PC-3 (cell line): ENCODE measurements around the gene ESR1. TPM values are rescaled to one million over a fixed set of nuclear protein-coding genes. Genes with fewer than 3 reads are reported as not detected.

Source experiments
- ATAC-seq: fragments of 200-7000 bp; cut with Tn5 transposase; 2 replicates; pipeline ENCODE4 v1.9.1; 2020; ENCODE audit warnings: mild to moderate bottlenecking, moderate library complexity
- BruUV-seq: library from RNA; stranded (reverse); fragments of 400-500 nt; replicated peaks from 2 replicates; lab custom pipeline; 2021; lab: Mats Ljungman, UMichigan
- CTCF ChIA-PET: fragments of 300-600 bp; sonication (Branson Sonifier 250); formaldehyde crosslinking; loops from one replicate; lab custom pipeline; 2022; ENCODE audit warnings: antibody characterized with exemption; lab: Charles Lee
- POLR2A ChIA-PET: fragments of 300-600 bp; sonication (Branson Sonifier 250); formaldehyde crosslinking; loops from one replicate; lab custom pipeline; 2022; ENCODE audit warnings: antibody characterized with exemption; ENCODE audit not compliant: unreplicated experiment; lab: Charles Lee
- DNase-seq: peaks from one replicate; pipeline ENCODE4 v3.0.0-alpha.2; 2015
- H2AFZ ChIP-seq: fragments of 300-600 bp; sonication (generic); 2 replicates; pipeline ENCODE4 v1.6.0; 2016; ENCODE audit warnings: antibody characterized with exemption, low read length
- H3F3A ChIP-seq: fragments of 300-600 bp; sonication (generic); one replicate; pipeline ENCODE4 v1.6.0; 2017; ENCODE audit warnings: antibody characterized with exemption, low read length, control low read depth, mild to moderate bottlenecking; ENCODE audit not compliant: unreplicated experiment
- H3K27ac ChIP-seq: fragments of 300-600 bp; sonication (generic); 2 replicates; pipeline ENCODE4 v1.5.1; 2016; ENCODE audit warnings: mild to moderate bottlenecking, low read length
- H3K27me3 ChIP-seq: fragments of 300-600 bp; sonication (generic); 2 replicates; pipeline ENCODE4 v1.6.1; 2016; ENCODE audit warnings: low read length, mixed read lengths
- H3K36me3 ChIP-seq: fragments of 300-600 bp; sonication (generic); 2 replicates; pipeline ENCODE4 v1.6.1; 2016; ENCODE audit warnings: low read depth, mixed run types, low read length, mixed read lengths
- H3K4me1 ChIP-seq: fragments of 300-600 bp; sonication (generic); 2 replicates; pipeline ENCODE4 v1.5.1; 2016; ENCODE audit warnings: low read length; ENCODE audit not compliant: insufficient read depth
- H3K4me2 ChIP-seq: fragments of 300-600 bp; sonication (generic); 2 replicates; pipeline ENCODE4 v1.6.0; 2016; ENCODE audit warnings: low read length
- H3K4me3 ChIP-seq: fragments of 300-600 bp; sonication (generic); 2 replicates; pipeline ENCODE4 v1.5.1; 2016; ENCODE audit warnings: mild to moderate bottlenecking, low read length, mixed read lengths
- H3K79me2 ChIP-seq: fragments of 300-600 bp; sonication (generic); 2 replicates; pipeline ENCODE4 v1.6.1; 2017; ENCODE audit warnings: low read length, mixed read lengths
- H3K9ac ChIP-seq: fragments of 300-600 bp; sonication (generic); 2 replicates; pipeline ENCODE4 v1.6.0; 2016; ENCODE audit warnings: mild to moderate bottlenecking, low read length
- H3K9me2 ChIP-seq: fragments of 300-600 bp; sonication (generic); replicated peaks from 2 replicates; pipeline ENCODE4 v1.6.1; 2016; ENCODE audit warnings: mixed run types, low read length, mixed read lengths
- H3K9me3 ChIP-seq: fragments of 300-600 bp; sonication (generic); 2 replicates; pipeline ENCODE4 v1.6.1; 2016; ENCODE audit warnings: low read length, mixed read lengths
- H4K20me1 ChIP-seq: fragments of 300-600 bp; sonication (generic); 2 replicates; pipeline ENCODE4 v1.6.1; 2016; ENCODE audit warnings: low read length, mixed read lengths
- CTCF ChIP-seq: fragments of 300-600 bp; sonication (generic); conservative IDR thresholded peaks from 2 replicates; pipeline ENCODE4 v1.5.1; 2017; ENCODE audit warnings: antibody characterized with exemption, low read depth, mild to moderate bottlenecking, low read length
- EZH2 ChIP-seq: fragments of 300-600 bp; sonication (generic); IDR thresholded peaks from one replicate; pipeline ENCODE4 v1.6.1; 2017; ENCODE audit warnings: antibody characterized with exemption, mild to moderate bottlenecking, low read length; ENCODE audit not compliant: unreplicated experiment
- EZH2phosphoT487 ChIP-seq: fragments of 300-600 bp; sonication (generic); IDR thresholded peaks from 2 replicates; pipeline ENCODE4 v1.6.1; 2018; ENCODE audit warnings: mild to moderate bottlenecking, antibody characterized with exemption, low read length, borderline replicate concordance
- intact Hi-C: fragments of 100-400 bp; cut with micrococcal nuclease; formaldehyde crosslinking; loops from 2 replicates; pipeline ENCODE4 v1.9.0; 2023
- total RNA-seq: library from RNA; depleted of rRNA; stranded (reverse); fragments of >200 nt; gene quantifications from 2 replicates; pipeline ENCODE4 v1.2.3, GENCODE V29; 2014

Gene ESR1
- total RNA-seq, 1 experiment from 2014 or later: 5.9 TPM

DNA sequence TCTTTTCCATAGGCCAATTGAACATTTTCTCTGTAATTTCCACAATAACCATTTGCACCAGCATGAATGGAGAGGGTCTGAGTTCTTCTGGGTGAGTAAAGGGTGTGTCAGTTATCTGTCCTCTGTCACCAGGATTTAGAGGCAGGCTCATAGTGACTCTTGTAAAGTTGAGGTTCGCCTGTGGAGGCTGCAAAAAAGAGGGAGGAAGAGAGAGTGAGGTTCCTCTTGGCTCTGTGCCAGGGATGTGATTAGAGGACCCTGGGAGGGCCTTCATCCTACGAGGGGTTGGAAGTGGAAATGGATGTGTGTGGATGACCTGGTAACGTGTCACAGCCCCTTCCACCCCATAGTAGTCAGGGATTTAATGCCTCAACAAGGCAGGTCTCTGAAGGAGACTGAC is 242.0 kb downstream of the ESR1 start:
- Histone ChIP-seq H3K4me3 (no peak overlapping the region), H2AFZ (no peak overlapping the region), H3K36me3 (no peaks in the 10 kb centered on the region), H3K4me1 (peaks cover 14% of the 10 kb centered on the region), H3K27me3 (no peaks in the 10 kb centered on the region), H4K20me1 (no peaks in the 10 kb centered on the region), H3K79me2 (no peaks in the 10 kb centered on the region), H3K9me2 (no peaks in the 10 kb centered on the region), H3K27ac (no peak overlapping the region), H3K4me2 (no peak overlapping the region), H3K9ac (no peak overlapping the region), H3K9me3 (no peaks in the 10 kb centered on the region), H3F3A (no peaks in the 10 kb centered on the region)
- no TSS peak for BruUV-seq
- intact Hi-C loops: no loop called here
- POLR2A ChIA-PET: no interaction called here
- CTCF ChIA-PET: no interaction called here
- TF ChIP-seq EZH2 (no peak), EZH2phosphoT487 (no peak), CTCF (no peak)
- ATAC-seq: no peak
- DNase-seq: no peak

DNA sequence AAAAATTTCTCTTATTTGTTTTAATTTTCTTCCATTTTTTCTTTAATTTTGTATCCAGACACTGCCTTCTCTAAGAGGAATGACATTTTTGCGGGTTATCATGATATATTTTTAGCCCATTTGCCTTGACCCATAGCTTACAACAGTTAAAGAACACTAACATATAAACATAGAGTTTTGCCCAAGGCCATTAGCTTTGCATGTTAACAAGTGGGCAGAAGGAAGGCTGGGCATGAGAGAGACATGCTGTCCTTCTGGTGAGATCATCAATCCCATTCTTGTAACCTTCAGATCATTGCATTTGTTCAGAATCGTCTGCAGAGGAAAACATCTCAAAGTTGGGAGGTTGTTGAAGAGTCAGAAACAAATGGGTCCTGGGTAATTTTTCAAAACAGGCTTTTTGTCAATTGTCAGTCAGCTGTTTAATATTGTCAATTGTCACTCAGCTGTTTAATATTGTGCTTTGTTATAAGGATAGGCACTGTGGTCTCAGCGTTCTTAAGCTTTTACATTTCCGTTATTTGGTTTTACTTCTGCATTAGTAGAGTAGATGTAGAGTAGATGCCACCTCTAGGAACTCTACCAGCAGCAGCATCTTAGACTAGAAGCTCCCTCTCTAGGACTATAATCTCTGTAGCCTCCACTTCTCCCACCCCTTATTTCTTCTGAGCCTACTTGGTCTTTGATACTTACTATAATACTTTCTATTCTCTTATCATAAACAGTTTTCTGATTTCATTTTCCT is 243.1 kb downstream of the ESR1 start:
- Histone ChIP-seq H3K79me2 (no peaks in the 10 kb centered on the region), H3K4me3 (no peak overlapping the region), H3K9me2 (no peaks in the 10 kb centered on the region), H3K4me2 (no peak overlapping the region), H3K36me3 (no peaks in the 10 kb centered on the region), H3K9me3 (no peaks in the 10 kb centered on the region), H3K4me1 (peaks cover 24% of the 10 kb centered on the region), H2AFZ (no peak overlapping the region), H3K27ac (no peak overlapping the region), H4K20me1 (no peaks in the 10 kb centered on the region), H3F3A (peaks cover 4% of the 10 kb centered on the region), H3K9ac (no peak overlapping the region), H3K27me3 (no peaks in the 10 kb centered on the region)
- intact Hi-C loops: no loop called here
- no TSS peak for BruUV-seq
- TF ChIP-seq EZH2: no peak
- TF ChIP-seq CTCF: no peak
- TF ChIP-seq EZH2phosphoT487: no peak
- ATAC-seq: no peak
- DNase-seq: no peak
- CTCF ChIA-PET: no interaction called here
- POLR2A ChIA-PET: no interaction called here

DNA sequence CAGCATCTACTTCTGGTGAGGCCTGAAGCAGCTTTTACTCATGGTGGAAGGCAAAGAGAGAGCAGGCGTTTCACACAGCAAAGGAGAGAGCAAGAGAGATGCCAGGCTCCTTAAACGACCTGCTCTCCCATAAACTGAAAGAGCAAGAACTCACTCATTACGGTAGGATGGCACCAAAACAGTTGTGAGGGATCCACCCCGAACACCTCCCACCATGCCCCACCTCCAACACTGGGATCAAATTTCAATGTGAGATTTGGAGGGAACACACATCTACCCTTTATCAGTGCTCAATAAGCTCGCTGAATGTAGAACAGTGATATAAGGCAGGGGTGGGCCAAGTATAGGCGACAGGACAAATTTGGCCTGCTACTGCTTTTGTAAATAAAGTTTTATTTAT is 244.6 kb downstream of the ESR1 start:
- H3K4me3 ChIP-seq: no peak overlapping the region
- H3K9ac ChIP-seq: no peak overlapping the region
- no peaks in the 10 kb centered on the region for H4K20me1 ChIP-seq
- H2AFZ ChIP-seq: no peak overlapping the region
- intact Hi-C loops: no loop called here
- TF ChIP-seq EZH2phosphoT487: no peak
- no peak for TF ChIP-seq EZH2
- TF ChIP-seq CTCF: no peak
- ChIA-PET POLR2A (no interaction called here), CTCF (no interaction called here)
- H3K4me2 ChIP-seq: no peak overlapping the region
- no peaks in the 10 kb centered on the region for H3K9me2 ChIP-seq
- no peaks in the 10 kb centered on the region for H3K36me3 ChIP-seq
- H3K4me1 ChIP-seq: peaks cover 26% of the 10 kb centered on the region
- H3K27ac ChIP-seq: no peak overlapping the region
- DNase-seq (no peak), ATAC-seq (no peak)
- H3K79me2 ChIP-seq: no peaks in the 10 kb centered on the region
- BruUV-seq: no TSS peak
- H3K9me3 ChIP-seq: no peaks in the 10 kb centered on the region
- H3F3A ChIP-seq: peaks cover 4% of the 10 kb centered on the region
- H3K27me3 ChIP-seq: no peaks in the 10 kb centered on the region
